GM13977 (cell line): ENCODE data around the gene NFATC2.

Source experiments
- DNase-seq: peaks from one replicate; pipeline ENCODE4 v3.0.0; 2012; ENCODE audit warnings: low spot score
- CTCF ChIP-seq: IDR thresholded peaks from 2 replicates; pipeline ENCODE4 v1.5.1; 2012; ENCODE audit warnings: mild to moderate bottlenecking, control low read depth; ENCODE audit not compliant: insufficient read depth; ENCODE audit errors: extremely low read depth, missing control alignments
- in situ Hi-C: fragments of 300-500 bp; cut with MboI; formaldehyde crosslinking; loops from one replicate; pipeline ENCODE4 v1.12.0; 2022; ENCODE audit warnings: low sequenced_read_pairs, low pct_unique_long_range_greater_than_20kb, mixed read lengths, inconsistent platforms; ENCODE audit not compliant: unreplicated experiment

NFATC2 gene

DNA sequence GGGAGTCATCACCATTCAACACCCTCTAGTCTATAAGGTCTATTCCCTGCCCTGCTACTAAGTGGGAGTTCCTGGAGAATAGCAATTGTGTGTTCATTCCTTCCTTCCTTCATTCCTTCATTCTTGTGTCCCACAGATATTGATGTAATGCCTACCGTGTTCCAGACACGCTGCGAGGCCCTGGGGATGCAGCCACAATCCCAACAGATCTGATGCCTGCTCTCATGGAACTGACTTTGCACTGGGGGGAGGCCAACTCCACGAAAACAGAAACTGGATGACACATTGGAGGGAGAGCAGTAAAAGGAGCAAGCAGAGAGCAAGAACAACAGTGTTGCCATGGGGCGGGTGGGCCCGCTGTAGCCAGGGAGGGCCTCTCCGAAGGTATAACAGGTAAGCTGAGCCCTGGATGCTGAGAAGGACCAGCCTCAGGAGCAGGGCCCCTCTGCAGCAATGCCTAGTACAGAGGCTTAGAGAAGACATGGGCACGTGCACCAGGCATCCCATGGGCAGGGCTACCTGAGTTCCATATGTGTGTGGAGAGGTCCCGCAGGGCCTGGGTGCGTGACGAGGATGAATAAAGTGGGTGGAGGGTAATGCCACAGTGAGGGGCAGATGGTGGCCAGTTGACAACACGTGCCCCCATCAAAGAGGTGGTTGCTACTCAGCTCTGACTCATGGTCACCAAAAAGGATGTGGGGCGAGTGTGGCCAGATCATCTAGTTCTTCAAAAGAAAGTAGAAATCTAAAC is 173.9 kb downstream of the NFATC2 start:
- in situ Hi-C loops = no loop called here
- no peak for TF ChIP-seq CTCF
- no peak for DNase-seq

DNA sequence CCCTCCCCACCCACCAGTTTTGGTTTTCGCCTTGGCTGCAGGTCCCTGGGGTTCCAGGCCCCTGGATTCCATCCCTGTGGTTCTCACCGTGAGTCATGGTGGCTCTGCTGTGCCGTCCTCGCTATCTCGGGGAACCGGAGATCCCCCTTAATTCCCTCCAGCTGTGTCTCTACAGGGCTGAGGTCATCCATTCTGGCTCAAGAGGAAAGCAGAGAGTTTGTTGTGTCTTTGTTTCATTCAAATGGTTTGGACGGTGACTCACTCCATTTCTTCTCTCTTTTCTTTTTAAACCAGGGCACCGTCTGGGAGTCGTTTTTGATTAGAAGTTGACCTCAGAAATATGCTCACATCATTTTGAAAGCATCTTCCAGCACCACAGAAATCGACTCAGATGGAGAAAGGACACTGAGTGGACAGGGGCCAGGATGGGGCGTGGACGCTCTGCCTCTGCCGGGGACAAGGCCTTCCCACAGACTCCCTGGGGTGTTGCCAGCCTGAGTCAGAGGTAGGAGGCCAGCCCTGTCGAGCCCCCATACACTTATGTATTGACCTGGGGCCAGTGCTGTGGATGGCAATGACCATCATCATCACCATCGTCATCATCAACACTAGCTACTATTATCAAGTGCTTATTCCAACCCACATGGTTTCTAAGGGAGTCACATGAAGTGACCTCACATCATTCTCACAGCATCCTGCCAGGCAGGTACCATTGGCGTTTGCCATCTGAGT is 176.2 kb downstream of the NFATC2 start:
- in situ Hi-C loops = no loop called here
- TF ChIP-seq CTCF = no peak
- DNase-seq = no peak

GRCh38 chr20:51365670-51366069 is 176.8 kb downstream of the NFATC2 start:
- in situ Hi-C loops = no loop called here
- no peak for DNase-seq
- TF ChIP-seq CTCF = no peak

DNA sequence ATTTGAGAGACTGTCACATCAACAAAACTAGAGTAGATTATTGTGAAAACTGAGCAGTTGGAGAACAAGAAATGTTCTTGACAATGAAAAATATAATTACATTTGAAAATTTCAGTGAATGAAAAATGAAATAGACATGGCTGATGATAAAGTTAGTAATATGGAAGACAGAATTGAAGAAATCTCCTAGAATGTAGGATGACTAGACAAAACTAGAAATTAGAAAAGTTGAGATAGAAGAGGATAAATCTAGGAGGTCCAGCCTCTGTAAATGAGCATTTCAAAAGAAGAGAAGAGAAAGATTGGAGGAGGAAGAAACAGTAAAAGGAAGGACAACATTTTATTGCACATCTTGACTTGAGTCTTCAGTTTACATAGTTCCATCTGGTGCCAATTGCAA is 178.7 kb downstream of the NFATC2 start:
- in situ Hi-C loops = no loop called here
- DNase-seq = no peak
- no peak for TF ChIP-seq CTCF

- in situ Hi-C loops = no loop called here
- no peak for TF ChIP-seq CTCF
- DNase-seq = no peak
Observed at GRCh38 chr20:51363378-51363777, 179.1 kb downstream of the NFATC2 start.

DNA sequence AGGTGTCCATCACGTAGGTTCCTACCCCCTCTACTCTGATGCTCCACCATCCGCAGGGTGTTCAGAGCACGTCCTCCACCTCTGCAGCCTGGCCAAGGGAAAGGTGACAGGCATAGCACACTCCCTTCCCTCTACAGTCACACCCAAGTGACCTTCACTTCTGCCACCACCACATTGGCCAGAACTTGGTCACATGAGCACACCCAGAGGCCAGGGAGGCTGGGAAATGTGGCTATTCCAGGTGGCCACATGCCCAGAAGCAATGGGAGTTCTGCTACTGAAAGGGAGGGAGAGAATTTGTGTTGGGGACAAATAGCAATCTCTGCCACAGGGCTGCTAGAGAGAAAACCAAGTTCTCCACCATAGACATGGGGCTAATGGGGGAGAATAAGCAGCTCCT is 180.3 kb downstream of the NFATC2 start:
- TF ChIP-seq CTCF = no peak
- no peak for DNase-seq
- in situ Hi-C loops = no loop called here
